Uterus (tissue), 2 donors: ENCODE measurements around the gene LEF1.

ENCODE experiments used
- POLR2A ChIP-seq, 2 donors: fragments of 450-650 bp; IDR thresholded peaks; one replicate each; pipeline ENCODE4 v1.6.1; 2016; ENCODE audit warnings: antibody characterized with exemption in 2 of 2, mild to moderate bottlenecking in 1 of 2, moderate library complexity in 1 of 2
- TF ChIP-seq, protein P1 (sequence below), 4 experiments: fragments of 200-600 bp in 2 of 4; fragments of 450-650 bp in 2 of 4; sonication (generic) in 2 of 4; IDR thresholded peaks; one replicate each; pipeline ENCODE4 v1.5.1; 2016 to 2019; ENCODE audit warnings: antibody characterized with exemption in 4 of 4, mild to moderate bottlenecking in 2 of 4, moderate library complexity in 1 of 4

GRCh38 chr4:108018884-108019187 lies 149.9 kb downstream of the LEF1 start:
- no peak for TF ChIP-seq POLR2A (IDR thresholded peaks at IDR 0.05)
- TF ChIP-seq, protein P1, sequence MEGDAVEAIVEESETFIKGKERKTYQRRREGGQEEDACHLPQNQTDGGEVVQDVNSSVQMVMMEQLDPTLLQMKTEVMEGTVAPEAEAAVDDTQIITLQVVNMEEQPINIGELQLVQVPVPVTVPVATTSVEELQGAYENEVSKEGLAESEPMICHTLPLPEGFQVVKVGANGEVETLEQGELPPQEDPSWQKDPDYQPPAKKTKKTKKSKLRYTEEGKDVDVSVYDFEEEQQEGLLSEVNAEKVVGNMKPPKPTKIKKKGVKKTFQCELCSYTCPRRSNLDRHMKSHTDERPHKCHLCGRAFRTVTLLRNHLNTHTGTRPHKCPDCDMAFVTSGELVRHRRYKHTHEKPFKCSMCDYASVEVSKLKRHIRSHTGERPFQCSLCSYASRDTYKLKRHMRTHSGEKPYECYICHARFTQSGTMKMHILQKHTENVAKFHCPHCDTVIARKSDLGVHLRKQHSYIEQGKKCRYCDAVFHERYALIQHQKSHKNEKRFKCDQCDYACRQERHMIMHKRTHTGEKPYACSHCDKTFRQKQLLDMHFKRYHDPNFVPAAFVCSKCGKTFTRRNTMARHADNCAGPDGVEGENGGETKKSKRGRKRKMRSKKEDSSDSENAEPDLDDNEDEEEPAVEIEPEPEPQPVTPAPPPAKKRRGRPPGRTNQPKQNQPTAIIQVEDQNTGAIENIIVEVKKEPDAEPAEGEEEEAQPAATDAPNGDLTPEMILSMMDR (IDR thresholded peaks at IDR 0.05), result no peak
